ENCODE data around the gene ZNF391.

ZNF391 gene

GRCh38 chr6:27428502-27428901 is 39.9 kb downstream of the ZNF391 start:
- H2AFZ ChIP-seq (ENCODE audit: low read length): no peak overlapping the region
- no peaks in the 10 kb centered on the region for H3K27me3 ChIP-seq (ENCODE audit: insufficient read depth, low read length)
- no peaks in the 10 kb centered on the region for H3K9me3 ChIP-seq (ENCODE audit: low read length)
- H3K79me2 ChIP-seq (ENCODE audit: insufficient read depth, low read length): no peaks in the 10 kb centered on the region
- no peaks in the 10 kb centered on the region for H3K36me3 ChIP-seq (ENCODE audit: insufficient read depth, low read length)
- no peaks in the 10 kb centered on the region for H3F3A ChIP-seq (ENCODE audit: insufficient read depth, low read length)
- no peaks in the 10 kb centered on the region for H3K4me1 ChIP-seq (ENCODE audit: insufficient read depth, low read length, severe bottlenecking)
- no peak overlapping the region for H3K9ac ChIP-seq (ENCODE audit: low read length)
- H3K9me2 ChIP-seq (ENCODE audit: low read depth, low read length): no peaks in the 10 kb centered on the region
- no peaks in the 10 kb centered on the region for H4K20me1 ChIP-seq (ENCODE audit: insufficient read depth, low read length)
- TF ChIP-seq CTCF (IDR thresholded peaks at IDR 0.05; ENCODE audit: low read length) (no peak), EZH2 (IDR thresholded peaks at IDR 0.05; ENCODE audit: borderline replicate concordance, low read length) (no peak)
- H3K27ac ChIP-seq (ENCODE audit: low read depth, low read length, poor library complexity, severe bottlenecking): no peak overlapping the region
- H3K4me2 ChIP-seq (ENCODE audit: low read length): no peak overlapping the region
- no peak overlapping the region for H3K4me3 ChIP-seq (ENCODE audit: low read depth, low read length, poor library complexity, severe bottlenecking)

DNA sequence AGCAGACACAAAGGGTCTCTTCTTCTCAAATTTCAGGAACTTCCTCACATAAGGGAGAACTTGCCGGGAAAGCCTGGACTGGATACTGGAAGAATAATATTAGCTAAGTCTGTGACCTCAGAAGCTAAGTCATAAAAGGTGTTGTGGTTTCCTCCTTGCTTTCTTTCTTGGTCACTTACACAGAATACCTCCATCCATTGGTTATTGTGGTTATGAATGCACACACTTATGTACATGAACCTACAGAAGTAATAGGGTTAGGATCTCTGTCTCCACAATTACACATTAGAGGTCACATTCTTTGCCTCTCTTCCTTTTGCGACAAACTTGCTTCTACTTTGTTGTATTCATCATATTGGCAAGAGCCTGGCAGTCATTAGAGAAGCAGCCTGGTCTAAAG is 40.4 kb downstream of the ZNF391 start:
- Histone ChIP-seq H3K9me2 (ENCODE audit: low read depth, low read length) (no peaks in the 10 kb centered on the region), H3K4me2 (ENCODE audit: low read length) (no peak overlapping the region), H3K27ac (ENCODE audit: low read depth, low read length, poor library complexity, severe bottlenecking) (no peak overlapping the region), H3F3A (ENCODE audit: insufficient read depth, low read length) (no peaks in the 10 kb centered on the region), H4K20me1 (ENCODE audit: insufficient read depth, low read length) (no peaks in the 10 kb centered on the region), H3K36me3 (ENCODE audit: insufficient read depth, low read length) (no peaks in the 10 kb centered on the region), H3K9ac (ENCODE audit: low read length) (no peak overlapping the region), H3K27me3 (ENCODE audit: insufficient read depth, low read length) (no peaks in the 10 kb centered on the region), H3K4me1 (ENCODE audit: insufficient read depth, low read length, severe bottlenecking) (no peaks in the 10 kb centered on the region), H2AFZ (ENCODE audit: low read length) (no peak overlapping the region), H3K79me2 (ENCODE audit: insufficient read depth, low read length) (no peaks in the 10 kb centered on the region), H3K9me3 (ENCODE audit: low read length) (no peaks in the 10 kb centered on the region), H3K4me3 (ENCODE audit: low read depth, low read length, poor library complexity, severe bottlenecking) (no peak overlapping the region)
- no peak for TF ChIP-seq EZH2 (IDR thresholded peaks at IDR 0.05; ENCODE audit: borderline replicate concordance, low read length)

DNA sequence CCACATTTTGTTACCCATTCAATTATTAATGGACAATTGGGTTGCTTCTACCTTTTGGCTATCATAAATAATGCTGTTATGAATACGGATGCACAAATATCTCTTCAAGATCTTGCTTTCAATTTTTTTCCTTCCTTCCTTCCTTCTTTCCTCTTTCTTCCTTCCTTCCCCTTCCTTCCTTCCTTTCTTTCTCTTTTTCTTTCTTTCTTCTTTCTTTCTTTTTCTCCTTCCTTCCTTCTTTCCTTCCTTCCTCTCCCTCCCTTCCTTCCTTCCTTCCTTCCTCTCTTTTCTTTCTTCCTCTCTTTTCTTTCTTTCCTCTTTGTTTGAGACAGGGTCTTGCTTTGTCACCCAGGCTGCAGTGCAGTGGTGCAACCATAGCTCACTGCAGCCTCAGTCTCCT is 45.2 kb downstream of the ZNF391 start:
- H4K20me1 ChIP-seq (ENCODE audit: insufficient read depth, low read length): no peaks in the 10 kb centered on the region
- peaks cover 2% of the 10 kb centered on the region; the same call in 1 of the 2 replicates for H3K9me3 ChIP-seq (ENCODE audit: low read length)
- TF ChIP-seq EZH2 (IDR thresholded peaks at IDR 0.05; ENCODE audit: borderline replicate concordance, low read length) (no peak), CTCF (IDR thresholded peaks at IDR 0.05; ENCODE audit: low read length) (no peak)
- no peak overlapping the region for H3K4me2 ChIP-seq (ENCODE audit: low read length)
- H3K27ac ChIP-seq (ENCODE audit: low read depth, low read length, poor library complexity, severe bottlenecking): no peak overlapping the region
- no peaks in the 10 kb centered on the region for H3K4me1 ChIP-seq (ENCODE audit: insufficient read depth, low read length, severe bottlenecking)
- no peak overlapping the region for H3K4me3 ChIP-seq (ENCODE audit: low read depth, low read length, poor library complexity, severe bottlenecking)
- H3K9ac ChIP-seq (ENCODE audit: low read length): no peak overlapping the region
- no peaks in the 10 kb centered on the region for H3K36me3 ChIP-seq (ENCODE audit: insufficient read depth, low read length)
- H2AFZ ChIP-seq (ENCODE audit: low read length): no peak overlapping the region
- no peaks in the 10 kb centered on the region for H3K27me3 ChIP-seq (ENCODE audit: insufficient read depth, low read length)
- H3K9me2 ChIP-seq (ENCODE audit: low read depth, low read length): no peaks in the 10 kb centered on the region
- H3K79me2 ChIP-seq (ENCODE audit: insufficient read depth, low read length): no peaks in the 10 kb centered on the region
- H3F3A ChIP-seq (ENCODE audit: insufficient read depth, low read length): no peaks in the 10 kb centered on the region

DNA sequence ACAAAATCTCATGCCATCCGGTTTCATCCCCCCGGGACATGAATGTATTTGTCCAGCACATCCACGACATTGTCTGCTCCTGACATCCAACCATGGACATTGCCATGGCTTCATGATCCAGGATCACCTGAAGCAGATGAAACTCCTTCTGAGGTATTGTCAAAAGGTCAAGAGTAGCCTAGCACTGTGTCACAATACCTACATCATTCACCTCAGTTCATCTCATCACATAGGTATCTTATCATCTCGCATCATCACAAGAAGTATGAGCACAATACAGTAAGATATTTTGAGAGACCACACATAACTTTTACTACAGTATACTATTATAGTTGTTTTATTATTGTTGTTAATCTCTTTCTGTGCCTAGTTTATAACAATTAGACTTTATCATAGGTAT is 50.8 kb downstream of the ZNF391 start:
- Histone ChIP-seq H3K9me3 (ENCODE audit: low read length) (peaks cover 5% of the 10 kb centered on the region; the same call in 1 of the 2 replicates), H2AFZ (ENCODE audit: low read length) (no peak overlapping the region), H3K27me3 (ENCODE audit: insufficient read depth, low read length) (no peaks in the 10 kb centered on the region), H3K27ac (ENCODE audit: low read depth, low read length, poor library complexity, severe bottlenecking) (no peak overlapping the region), H3K4me1 (ENCODE audit: insufficient read depth, low read length, severe bottlenecking) (no peaks in the 10 kb centered on the region), H3K9me2 (ENCODE audit: low read depth, low read length) (no peaks in the 10 kb centered on the region), H3K9ac (ENCODE audit: low read length) (no peak overlapping the region), H3K4me2 (ENCODE audit: low read length) (no peak overlapping the region), H3K36me3 (ENCODE audit: insufficient read depth, low read length) (no peaks in the 10 kb centered on the region), H3K4me3 (ENCODE audit: low read depth, low read length, poor library complexity, severe bottlenecking) (no peak overlapping the region), H4K20me1 (ENCODE audit: insufficient read depth, low read length) (no peaks in the 10 kb centered on the region), H3F3A (ENCODE audit: insufficient read depth, low read length) (no peaks in the 10 kb centered on the region), H3K79me2 (ENCODE audit: insufficient read depth, low read length) (no peaks in the 10 kb centered on the region)
- TF ChIP-seq CTCF (IDR thresholded peaks at IDR 0.05; ENCODE audit: low read length) (no peak), EZH2 (IDR thresholded peaks at IDR 0.05; ENCODE audit: borderline replicate concordance, low read length) (no peak)
